IMR-90 (cell line): ENCODE measurements around the gene MFSD12. TPM values are rescaled to one million over a fixed set of nuclear protein-coding genes. Genes with fewer than 3 reads are reported as not detected.

Experiments
- ATAC-seq: fragments of 200-7000 bp; cut with Tn5 transposase; 2 replicates; pipeline ENCODE4 v1.9.1; 2020; ENCODE audit warnings: low read depth, mild to moderate bottlenecking, moderate library complexity
- BruUV-seq: library from RNA; stranded (reverse); fragments of 400-500 nt; replicated peaks from 2 replicates; lab custom pipeline; 2021; lab: Mats Ljungman, UMichigan
- CTCF ChIA-PET: fragments of 300-600 bp; formaldehyde crosslinking; extraction: SDS; loops from one replicate; lab custom pipeline; 2021; ENCODE audit warnings: antibody characterized with exemption; lab: Yijun Ruan, JAX
- POLR2A ChIA-PET: fragments of 300-600 bp; sonication (Branson Sonifier 250); formaldehyde crosslinking; loops from one replicate; lab custom pipeline; 2022; ENCODE audit warnings: antibody characterized with exemption; ENCODE audit not compliant: unreplicated experiment; lab: Charles Lee
- DNase-seq: peaks from one replicate; pipeline ENCODE4 v3.0.0; 2013
- H2AFZ ChIP-seq: replicated peaks from 2 replicates; pipeline ENCODE3; 2013; ENCODE audit warnings: low read length, mild to moderate bottlenecking; ENCODE audit not compliant: poor library complexity
- H2AK5ac ChIP-seq: 2 replicates; pipeline ENCODE4 v1.6.1; 2013; ENCODE audit warnings: low read depth, low read length, inconsistent platforms
- H2AK9ac ChIP-seq: replicated peaks from 2 replicates; pipeline ENCODE3; 2013; ENCODE audit warnings: mild to moderate bottlenecking, low read depth, low read length, moderate library complexity; ENCODE audit not compliant: poor library complexity
- H2BK120ac ChIP-seq: 2 replicates; pipeline ENCODE4 v1.6.1; 2013; ENCODE audit warnings: low read depth, low read length, inconsistent platforms
- H2BK15ac ChIP-seq: 3 replicates; pipeline ENCODE4 v1.6.1; 2013; ENCODE audit warnings: low read depth, low read length, inconsistent platforms
- H2BK20ac ChIP-seq: 2 replicates; pipeline ENCODE4 v1.6.1; 2013; ENCODE audit warnings: low read depth, mild to moderate bottlenecking, inconsistent platforms, low read length, moderate library complexity
- H2BK5ac ChIP-seq: 2 replicates; pipeline ENCODE4 v1.6.1; 2013; ENCODE audit warnings: mild to moderate bottlenecking, low read depth, low read length, inconsistent platforms; ENCODE audit not compliant: poor library complexity, severe bottlenecking
- H3K14ac ChIP-seq: replicated peaks from 2 replicates; pipeline ENCODE4 v1.6.1; 2013; ENCODE audit warnings: low read depth, low read length, inconsistent platforms
- H3K18ac ChIP-seq: 2 replicates; pipeline ENCODE4 v1.6.1; 2013; ENCODE audit warnings: low read depth, low read length, control low read depth
- H3K23ac ChIP-seq: 2 replicates; pipeline ENCODE4 v1.6.1; 2013; ENCODE audit warnings: low read depth, low read length, inconsistent platforms
- H3K27ac ChIP-seq: 2 replicates; pipeline ENCODE4 v1.5.1; 2013; ENCODE audit warnings: mild to moderate bottlenecking, control low read depth, low read length; ENCODE audit not compliant: insufficient read depth
- H3K27me3 ChIP-seq: 2 replicates; pipeline ENCODE4 v1.6.1; 2013; ENCODE audit warnings: low read length; ENCODE audit not compliant: control insufficient read depth, insufficient read depth
- H3K36me3 ChIP-seq: 2 replicates; pipeline ENCODE4 v1.6.1; 2013; ENCODE audit warnings: low read length, mixed read lengths; ENCODE audit not compliant: control insufficient read depth, insufficient read depth
- H3K4ac ChIP-seq: 2 replicates; pipeline ENCODE4 v1.6.1; 2013; ENCODE audit warnings: low read depth, low read length, inconsistent platforms
- H3K4me1 ChIP-seq: 2 replicates; pipeline ENCODE4 v1.6.1; 2013; ENCODE audit warnings: low read length, mixed read lengths; ENCODE audit not compliant: control insufficient read depth, insufficient read depth
- H3K4me2 ChIP-seq: 2 replicates; pipeline ENCODE4 v1.6.1; 2013; ENCODE audit warnings: low read depth, mild to moderate bottlenecking, control low read depth, low read length, moderate library complexity
- H3K4me3 ChIP-seq: 2 replicates; pipeline ENCODE4 v1.5.1; 2013; ENCODE audit warnings: low read depth, mild to moderate bottlenecking, control low read depth, low read length, moderate library complexity; ENCODE audit not compliant: insufficient read depth
- H3K56ac ChIP-seq: 2 replicates; pipeline ENCODE4 v1.6.1; 2013; ENCODE audit warnings: low read length, inconsistent platforms; ENCODE audit not compliant: insufficient read depth; ENCODE audit errors: extremely low read depth
- H3K79me1 ChIP-seq, 2 experiments: 2 replicates each; pipeline ENCODE4 v1.6.1; 2013; ENCODE audit warnings: low read length in 2 of 2, inconsistent platforms in 1 of 2, low read depth in 1 of 2
- H3K9ac ChIP-seq: 2 replicates; pipeline ENCODE4 v1.6.1; 2013; ENCODE audit warnings: low read depth, low read length, control low read depth
- H3K9me1 ChIP-seq: 2 replicates; pipeline ENCODE4 v1.6.1; 2013; ENCODE audit warnings: low read length, inconsistent platforms; ENCODE audit not compliant: insufficient read depth
- H3K9me3 ChIP-seq: 2 replicates; pipeline ENCODE4 v1.6.1; 2013; ENCODE audit warnings: low read length; ENCODE audit not compliant: control insufficient read depth, insufficient read depth
- H4K20me1 ChIP-seq: 2 replicates; pipeline ENCODE4 v1.6.1; 2013; ENCODE audit warnings: low read length, inconsistent platforms; ENCODE audit not compliant: insufficient read depth
- H4K5ac ChIP-seq: 2 replicates; pipeline ENCODE4 v1.6.1; 2013; ENCODE audit warnings: mild to moderate bottlenecking, low read depth, low read length, control low read depth
- H4K8ac ChIP-seq, 2 experiments: 2 replicates each; pipeline ENCODE4 v1.6.1; 2013; ENCODE audit warnings: low read depth in 2 of 2, low read length in 2 of 2, control low read depth in 1 of 2, inconsistent platforms in 1 of 2
- H4K91ac ChIP-seq: 2 replicates; pipeline ENCODE4 v1.6.1; 2013; ENCODE audit warnings: low read depth, low read length, inconsistent platforms; ENCODE audit not compliant: insufficient read depth
- BHLHE40 ChIP-seq: fragments of 150-350 bp; IDR thresholded peaks from 2 replicates; pipeline ENCODE4 v1.6.1; 2016; ENCODE audit warnings: mild to moderate bottlenecking, low read depth, low read length
- CEBPB ChIP-seq: IDR thresholded peaks from 2 replicates; pipeline ENCODE4 v1.6.1; 2012; ENCODE audit warnings: low read depth, low read length, improper control_type of control experiment
- CHD1 ChIP-seq: IDR thresholded peaks from 2 replicates; pipeline ENCODE4 v1.6.1; 2012; ENCODE audit warnings: low read depth, low read length, improper control_type of control experiment
- CTCF ChIP-seq: conservative IDR thresholded peaks from 2 replicates; pipeline ENCODE4 v1.5.1; 2012; ENCODE audit warnings: mild to moderate bottlenecking, low read depth, low read length, improper control_type of control experiment
- MAFK ChIP-seq: IDR thresholded peaks from 2 replicates; pipeline ENCODE4 v1.6.1; 2012; ENCODE audit warnings: low read depth, low read length, improper control_type of control experiment
- MAZ ChIP-seq: IDR thresholded peaks from 2 replicates; pipeline ENCODE4 v1.6.1; 2012; ENCODE audit warnings: low read depth, mild to moderate bottlenecking, low read length, improper control_type of control experiment, moderate library complexity, borderline replicate concordance
- MXI1 ChIP-seq: IDR thresholded peaks from 2 replicates; pipeline ENCODE4 v1.6.1; 2012; ENCODE audit warnings: low read depth, mild to moderate bottlenecking, low read length, moderate library complexity, borderline replicate concordance
- NFE2L2 ChIP-seq: fragments of 150-350 bp; IDR thresholded peaks from 2 replicates; pipeline ENCODE4 v1.6.1; 2016; ENCODE audit warnings: low read depth, mild to moderate bottlenecking, low read length
- POLR2A ChIP-seq: IDR thresholded peaks from 2 replicates; pipeline ENCODE4 v1.6.1; 2012; ENCODE audit warnings: mild to moderate bottlenecking, low read depth, low read length
- RCOR1 ChIP-seq: IDR thresholded peaks from 2 replicates; pipeline ENCODE4 v1.6.1; 2012; ENCODE audit warnings: mild to moderate bottlenecking, low read length, improper control_type of control experiment; ENCODE audit not compliant: insufficient replicate concordance
- WGBS, 2 experiments: methylation state at CpG; one replicate each; pipeline versions ENCODE4 v1.1.5 to v1.1.7; 2013; ENCODE audit warnings: missing lambda C conversion rate in 2 of 2; ENCODE audit not compliant: insufficient read length in 1 of 2; ENCODE audit errors: extremely low coverage in 2 of 2; 5-methylcytosine and 5-hydroxymethylcytosine counted together
- dilution Hi-C: fragments of 300-500 bp; cut with HindIII; formaldehyde crosslinking; loops from one replicate; pipeline ENCODE4 v1.14.3; 2018; ENCODE audit warnings: low sequenced_read_pairs; ENCODE audit not compliant: unreplicated experiment
- in situ Hi-C: fragments of 300-500 bp; cut with MboI; formaldehyde crosslinking; loops from 3 replicates; pipeline ENCODE4 v1.14.3; 2019; ENCODE audit warnings: low sequenced_read_pairs, inconsistent platforms, mixed read lengths
- intact Hi-C: fragments of 100-400 bp; cut with micrococcal nuclease; formaldehyde crosslinking; loops from 2 replicates; pipeline ENCODE4 v1.10.0; 2022
- polyA plus RNA-seq, 3 experiments: library from polyadenylated mRNA; depleted of rRNA; stranded (reverse); fragments of >200 nt; gene quantifications; 2 replicates each; pipeline ENCODE4 v1.2.3, GENCODE V29; 2012; ENCODE audit warnings: low replicate concordance in 1 of 3
- total RNA-seq: library from RNA; depleted of rRNA; stranded (reverse); fragments of >200 nt; gene quantifications from 2 replicates; pipeline ENCODE4 v1.2.3, GENCODE V29; 2012
- TF ChIP-seq, protein P1 (sequence below): fragments of 150-350 bp; IDR thresholded peaks from 2 replicates; pipeline ENCODE4 v1.6.1; 2017; ENCODE audit warnings: mild to moderate bottlenecking, antibody characterized with exemption, low read length, low read depth

The MFSD12 gene
- total and polyA plus RNA-seq, 2 of the 4 experiments (the other 2 are of a cell fraction): 20.4 to 77.2 TPM

DNA sequence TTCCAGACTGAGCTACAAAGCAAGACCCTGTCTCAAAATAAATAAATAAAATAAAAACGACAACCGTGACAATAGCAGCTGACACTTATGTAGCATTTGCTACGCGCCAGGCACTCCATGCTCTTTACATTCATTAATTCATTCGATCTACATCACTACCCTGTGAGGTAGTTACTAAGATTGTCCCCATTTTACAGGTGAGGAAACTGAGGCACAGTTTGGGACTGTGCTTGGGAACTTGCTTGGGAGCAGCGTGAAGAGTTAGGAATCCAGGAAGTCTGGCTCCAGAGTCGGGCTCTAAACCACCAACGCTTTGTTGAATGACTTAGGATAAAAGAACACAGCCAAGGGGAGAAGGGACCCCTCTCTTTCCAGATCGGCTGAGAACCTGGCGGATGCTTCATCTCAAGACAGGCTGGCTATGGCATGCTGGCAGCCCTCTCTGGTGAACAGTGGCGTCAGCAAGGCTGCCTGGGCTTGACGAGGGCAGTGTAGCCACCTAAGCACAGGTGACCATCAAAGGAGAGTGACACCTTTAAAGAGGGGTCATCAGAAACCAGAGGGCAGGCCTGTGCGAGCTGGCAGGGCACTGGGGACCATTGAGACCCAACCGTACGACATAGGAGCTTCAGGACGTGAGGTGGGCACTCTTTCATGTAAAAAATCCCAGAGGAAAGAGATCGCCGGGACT is 57.5 kb downstream of the MFSD12 start (continued):
- no peak for TF ChIP-seq MXI1

- H3K36me3 ChIP-seq: peaks cover 17% of the 10 kb centered on the region
- no TSS peak for BruUV-seq
- in situ Hi-C loops: loop anchor here (25.0 kb wide), 1 partner anchor 536 kb away; no protein-coding TSS in a partner anchor
- no peak overlapping the region for H3K9ac ChIP-seq
- H3K9me1 ChIP-seq: peaks cover 6% of the 10 kb centered on the region; the same call in 1 of the 2 replicates
- ChIA-PET CTCF (no interaction called here), POLR2A (no interaction called here)
- no peak overlapping the region for H2AFZ ChIP-seq
- DNase-seq: no peak
- H3K4ac ChIP-seq: no peak overlapping the region
- H3K9me3 ChIP-seq: no peaks in the 10 kb centered on the region
- no peak for ATAC-seq
- H3K14ac ChIP-seq: no peak overlapping the region
- no peaks in the 10 kb centered on the region for H3K27me3 ChIP-seq
- H3K4me1 ChIP-seq: no peaks in the 10 kb centered on the region
- no peak overlapping the region for H2AK5ac ChIP-seq
- H3K18ac ChIP-seq: no peak overlapping the region
- H3K56ac ChIP-seq: no peak overlapping the region
- intact Hi-C loops: no loop called here
- H2BK20ac ChIP-seq: no peak overlapping the region
- no peak overlapping the region for H2BK5ac ChIP-seq
- H4K91ac ChIP-seq: no peak overlapping the region
- H2AK9ac ChIP-seq: no peak overlapping the region
- H4K5ac ChIP-seq: no peak overlapping the region
- no peak overlapping the region for H2BK15ac ChIP-seq
- no peak overlapping the region for H3K4me2 ChIP-seq
- H4K8ac ChIP-seq: no peak overlapping the region
- peaks cover 8 to 40% of the 10 kb centered on the region in 2 experiments; a peak in 3 of 4 replicates for H3K79me1 ChIP-seq
- no CpG with 5 or more reads among the region's 5 CpGs for WGBS, 2 experiments
- no peak overlapping the region for H3K27ac ChIP-seq
- H4K20me1 ChIP-seq: no peaks in the 10 kb centered on the region
- no peak overlapping the region for H3K23ac ChIP-seq
- H3K4me3 ChIP-seq: no peak overlapping the region
- H2BK120ac ChIP-seq: no peak overlapping the region
- dilution Hi-C loops: no loop called here
- TF ChIP-seq MAZ (no peak), CTCF (no peak), BHLHE40 (no peak), POLR2A (no peak), CEBPB (no peak), NFE2L2 (no peak), RCOR1 (no peak), MAFK (no peak), CHD1 (no peak)
- TF ChIP-seq, protein P1, sequence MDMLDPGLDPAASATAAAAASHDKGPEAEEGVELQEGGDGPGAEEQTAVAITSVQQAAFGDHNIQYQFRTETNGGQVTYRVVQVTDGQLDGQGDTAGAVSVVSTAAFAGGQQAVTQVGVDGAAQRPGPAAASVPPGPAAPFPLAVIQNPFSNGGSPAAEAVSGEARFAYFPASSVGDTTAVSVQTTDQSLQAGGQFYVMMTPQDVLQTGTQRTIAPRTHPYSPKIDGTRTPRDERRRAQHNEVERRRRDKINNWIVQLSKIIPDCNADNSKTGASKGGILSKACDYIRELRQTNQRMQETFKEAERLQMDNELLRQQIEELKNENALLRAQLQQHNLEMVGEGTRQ: no peak
Measured at GRCh38 chr19:3497757-3498520, 59.4 kb downstream of the MFSD12 start.
